ENCODE data around the gene SHF.

SHF gene

GRCh38 chr15:45199136-45199810 lies 11.5 kb upstream of the SHF start:
- no peak for DNase-seq (ENCODE audit: low read depth)

DNA sequence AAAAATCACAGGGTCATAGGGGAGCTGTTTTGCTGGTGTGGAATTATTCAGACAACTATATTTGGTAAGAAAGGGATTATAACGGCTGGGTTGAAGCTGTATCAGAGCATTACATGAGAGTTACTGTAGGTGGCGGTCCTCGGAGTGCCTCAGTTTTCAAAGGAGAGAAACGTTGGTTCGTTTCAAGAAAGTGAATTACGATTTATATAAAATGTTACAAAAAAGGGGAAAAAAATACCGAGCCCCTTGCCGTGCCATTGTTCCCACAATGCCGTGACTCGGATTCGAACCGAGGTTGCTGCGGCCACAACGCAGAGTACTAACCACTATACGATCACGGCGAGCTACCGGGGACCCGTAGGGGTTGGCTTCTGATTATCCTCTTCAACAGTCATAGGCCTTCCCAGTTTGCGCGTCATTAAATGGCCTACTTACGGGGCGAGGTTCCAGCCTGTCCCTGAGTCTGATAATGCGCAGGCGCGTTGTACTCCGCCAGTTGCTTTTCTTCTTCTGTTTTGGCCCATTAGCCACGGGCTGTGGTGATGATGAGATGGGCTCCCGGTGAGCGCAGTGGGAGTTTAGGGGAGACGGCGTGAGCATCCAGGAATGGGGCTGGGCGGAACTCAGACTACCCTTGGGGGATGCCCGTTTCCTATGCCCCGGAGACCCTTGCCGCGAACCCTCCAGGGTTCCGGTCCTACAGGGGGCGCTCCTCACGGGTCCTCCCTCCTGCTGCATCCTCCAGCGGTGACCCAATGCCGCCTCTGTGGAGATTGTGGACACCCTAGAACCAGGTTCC lies 10.8 kb upstream of the SHF start:
- DNase-seq (ENCODE audit: low read depth), result peak; percentile 96

DNA sequence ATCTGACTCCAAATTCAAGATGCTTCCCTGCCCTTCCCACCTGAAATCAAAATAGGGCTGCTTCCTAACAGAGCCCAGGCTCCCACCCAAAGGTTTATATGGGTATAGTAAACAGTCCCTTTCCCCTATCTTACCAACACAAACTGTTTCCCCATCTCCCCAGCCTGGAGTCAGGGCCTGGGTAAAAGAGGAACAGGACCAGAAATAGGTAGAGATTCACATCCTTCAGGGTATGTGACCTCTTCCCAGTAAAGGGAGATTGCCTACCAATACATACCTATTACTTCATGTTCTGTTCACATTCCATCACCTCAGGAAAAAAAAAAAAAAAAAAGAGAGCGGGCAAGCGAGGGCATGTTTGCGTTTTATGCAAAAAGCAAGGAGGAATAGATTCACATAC lies 9.7 kb upstream of the SHF start:
- DNase-seq (ENCODE audit: low read depth), result no peak

GRCh38 chr15:45187578-45187893 lies 230 bp downstream of the SHF start:
- no peak for DNase-seq (ENCODE audit: low read depth)

GRCh38 chr15:45186771-45187577 lies 792 bp downstream of the SHF start:
- no peak for DNase-seq (ENCODE audit: low read depth)

DNA sequence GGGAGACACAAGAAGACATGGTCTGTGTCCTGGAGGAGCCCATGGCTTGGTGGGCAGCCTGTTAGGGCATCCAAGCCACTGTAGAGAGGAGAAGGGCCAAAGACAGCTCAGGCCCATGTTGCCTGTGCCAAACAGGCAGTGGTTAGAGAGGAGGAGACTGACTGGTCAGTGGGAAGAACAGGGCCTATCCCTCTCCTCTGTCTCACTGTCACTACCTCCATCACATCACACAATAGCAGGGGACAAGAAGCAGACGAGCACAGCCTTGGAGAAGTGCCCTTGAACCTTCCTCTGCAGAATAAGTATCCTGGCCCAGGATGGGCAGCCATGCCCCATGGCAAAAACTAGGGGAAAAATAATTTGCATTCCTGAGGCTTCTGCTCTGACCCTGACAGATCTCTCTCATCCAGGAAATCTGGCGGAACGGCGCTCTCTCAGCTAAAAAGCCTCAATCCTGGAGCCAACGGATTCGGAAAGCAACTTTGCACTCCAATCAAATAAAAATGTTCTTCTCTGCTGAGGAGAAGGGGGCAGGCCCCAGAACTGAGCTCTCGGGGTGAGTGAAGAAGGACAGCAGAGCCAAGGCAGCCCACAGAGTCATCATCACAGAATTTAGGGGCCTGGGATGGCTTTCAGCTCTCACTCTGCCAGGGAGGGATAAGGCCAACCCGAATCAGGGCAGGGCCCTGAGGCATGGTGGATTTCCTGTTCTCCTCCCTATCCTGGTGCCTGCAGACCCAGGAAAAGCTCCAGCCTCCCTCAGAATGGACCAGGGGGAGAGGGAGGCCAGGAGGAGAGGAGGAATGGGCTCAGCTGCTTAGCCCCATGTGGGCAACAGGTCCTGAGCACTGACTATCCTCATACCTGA lies 1.6 kb downstream of the SHF start:
- no peak for DNase-seq (ENCODE audit: low read depth)

DNA sequence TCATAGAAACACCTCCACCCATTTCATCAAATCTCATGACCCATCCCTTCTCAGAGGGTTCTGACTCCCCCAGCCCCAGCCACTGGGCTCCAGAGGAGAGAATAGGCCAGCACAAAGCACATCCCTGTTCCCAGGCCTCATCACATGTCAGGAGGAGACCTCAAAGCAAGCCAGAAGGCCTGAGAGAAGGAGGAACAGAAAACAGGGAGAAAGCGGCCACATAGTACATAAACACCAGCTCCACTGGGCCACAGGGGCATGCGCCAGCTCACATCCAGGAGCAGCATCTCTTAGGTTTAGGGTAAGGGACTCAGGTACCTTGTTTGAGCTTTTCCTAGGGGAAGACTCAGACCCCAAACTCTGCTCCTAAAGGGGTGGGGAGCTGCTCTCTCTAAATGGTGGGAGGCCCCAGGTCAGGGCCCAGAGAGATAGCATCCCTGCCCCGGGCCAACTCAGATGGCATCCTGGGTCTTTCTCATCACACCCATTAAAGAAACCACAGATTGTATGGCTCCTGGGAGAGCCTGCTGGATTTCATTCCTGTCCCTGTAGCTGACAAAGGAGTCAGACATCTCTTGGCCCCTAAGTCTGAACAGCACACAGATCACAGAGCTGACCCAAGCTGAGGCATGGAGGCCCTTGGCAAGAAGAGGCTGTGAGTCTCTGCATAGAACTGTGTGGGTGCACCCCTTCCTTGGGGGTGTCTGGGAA lies 2.5 kb downstream of the SHF start:
- DNase-seq (ENCODE audit: low read depth), result no peak

DNA sequence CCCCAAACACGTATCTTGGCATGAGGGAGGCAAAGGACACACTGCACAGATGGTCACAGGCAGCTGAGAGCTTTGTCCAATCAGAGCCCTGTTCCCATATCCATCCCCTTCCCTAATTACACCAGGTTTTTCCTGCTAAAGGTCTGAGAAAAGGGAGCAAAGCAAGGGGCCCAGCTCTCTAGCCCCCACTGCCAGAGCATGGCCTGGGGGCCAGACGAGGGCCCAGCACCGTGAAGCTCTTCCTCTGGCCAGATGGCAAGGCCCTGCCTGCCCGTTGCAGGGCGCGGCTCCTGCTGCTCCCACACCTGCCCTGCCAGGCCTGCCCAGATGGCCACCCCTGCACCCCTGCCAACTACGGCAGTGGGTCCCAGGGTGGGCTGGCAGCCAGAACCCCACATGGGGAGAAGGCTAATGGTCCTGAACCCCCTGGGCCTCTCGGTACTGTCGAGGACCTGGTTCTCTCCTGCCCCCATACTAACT lies 3.2 kb downstream of the SHF start:
- no peak for DNase-seq (ENCODE audit: low read depth)

- no peak for DNase-seq (ENCODE audit: low read depth)
Observed at GRCh38 chr15:45183511-45183910, 4.3 kb downstream of the SHF start.

DNA sequence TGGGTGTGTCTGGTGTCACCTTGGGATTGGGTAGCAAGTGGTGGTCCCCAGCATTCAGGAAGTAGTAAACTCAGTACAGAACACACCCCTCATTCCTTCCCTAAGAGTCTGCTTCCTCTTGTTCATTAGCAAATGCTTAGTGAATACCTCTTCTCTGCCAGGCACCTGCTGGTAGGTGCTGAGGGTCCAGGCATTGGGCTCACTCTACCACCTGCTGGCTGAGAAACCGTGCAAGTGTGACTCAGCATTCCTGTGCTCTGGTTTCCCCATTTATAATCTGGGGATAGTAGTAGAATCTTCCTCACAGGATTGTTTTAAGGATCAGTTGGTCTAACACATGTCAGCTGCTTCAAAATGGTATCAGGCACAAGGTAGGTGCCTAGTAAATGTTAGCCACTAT lies 4.8 kb downstream of the SHF start:
- no peak for DNase-seq (ENCODE audit: low read depth)

DNA sequence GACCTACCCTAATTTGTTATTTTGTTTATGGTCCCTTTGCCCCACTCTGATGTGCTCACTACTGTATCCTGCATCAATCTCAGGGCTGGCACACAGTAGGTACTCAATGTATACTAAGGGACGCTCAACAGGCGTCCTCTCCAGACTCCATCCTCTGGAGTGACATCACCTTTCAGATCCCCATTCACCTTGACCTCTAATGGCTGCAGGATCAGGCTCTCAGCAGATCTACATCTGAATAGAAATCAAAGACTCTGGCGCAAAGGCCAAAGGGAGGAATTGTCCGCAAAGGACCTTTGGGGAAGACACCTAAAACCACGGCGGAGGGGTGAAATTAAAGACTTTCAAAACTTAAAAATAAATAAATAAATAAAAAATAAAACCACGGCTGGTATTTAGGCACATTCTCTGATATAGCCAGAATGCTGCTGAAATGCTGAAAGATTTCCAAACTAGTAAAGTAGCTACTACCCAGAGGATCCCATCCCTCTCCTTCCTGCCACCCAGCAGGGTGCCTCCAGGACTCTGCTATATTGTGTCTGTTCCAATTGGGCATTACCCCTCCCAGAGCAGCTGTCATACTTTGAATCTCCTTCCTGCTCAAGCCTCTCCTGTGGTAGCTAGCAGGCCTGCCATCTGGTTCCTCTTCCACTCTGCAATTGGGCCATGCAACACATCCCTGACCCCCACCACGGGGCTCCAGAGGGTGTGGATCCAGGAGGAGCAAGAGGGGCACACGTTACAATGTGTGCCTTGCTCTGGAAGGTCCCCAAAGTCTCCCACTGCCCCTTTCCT lies 6.1 kb downstream of the SHF start:
- no peak for DNase-seq (ENCODE audit: low read depth)

DNA sequence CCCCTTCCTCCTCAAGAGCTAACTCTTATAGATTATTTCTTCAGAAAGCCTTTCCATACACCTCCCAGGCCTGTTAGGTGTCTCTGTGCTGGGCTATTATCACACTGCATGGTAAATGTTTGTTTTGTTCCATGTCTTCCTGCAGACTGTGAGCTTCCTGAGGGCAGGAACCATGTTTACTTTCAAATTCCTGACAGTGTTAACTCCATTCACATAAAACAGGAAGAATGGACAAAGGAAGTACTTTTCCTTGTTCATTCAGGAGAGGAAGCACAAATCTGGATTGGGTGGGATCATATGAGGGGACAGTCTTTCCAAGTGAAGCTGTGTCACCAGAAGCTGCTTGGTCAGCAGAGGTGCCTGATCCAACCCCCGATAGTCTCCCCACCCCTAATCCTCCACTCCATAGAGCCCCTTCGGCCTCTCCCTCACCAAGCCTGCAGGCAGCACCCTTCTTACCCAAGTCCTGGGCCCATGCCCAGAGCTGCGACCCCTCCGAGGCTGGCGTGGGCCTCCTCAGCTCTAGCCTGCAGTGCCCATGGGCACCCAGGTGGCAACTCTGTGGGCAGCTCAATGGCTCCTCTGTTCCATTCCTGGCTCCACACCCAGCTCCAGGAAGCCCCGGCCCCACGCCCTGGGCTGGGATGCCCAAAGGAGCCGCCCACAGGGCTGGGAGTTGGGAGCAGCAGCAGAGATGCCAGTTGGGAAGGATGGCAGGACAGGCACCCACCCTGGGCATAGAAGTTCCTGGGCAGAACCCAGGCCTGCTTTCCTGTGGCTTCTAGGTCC lies 6.9 kb downstream of the SHF start:
- DNase-seq (ENCODE audit: low read depth), result no peak

DNA sequence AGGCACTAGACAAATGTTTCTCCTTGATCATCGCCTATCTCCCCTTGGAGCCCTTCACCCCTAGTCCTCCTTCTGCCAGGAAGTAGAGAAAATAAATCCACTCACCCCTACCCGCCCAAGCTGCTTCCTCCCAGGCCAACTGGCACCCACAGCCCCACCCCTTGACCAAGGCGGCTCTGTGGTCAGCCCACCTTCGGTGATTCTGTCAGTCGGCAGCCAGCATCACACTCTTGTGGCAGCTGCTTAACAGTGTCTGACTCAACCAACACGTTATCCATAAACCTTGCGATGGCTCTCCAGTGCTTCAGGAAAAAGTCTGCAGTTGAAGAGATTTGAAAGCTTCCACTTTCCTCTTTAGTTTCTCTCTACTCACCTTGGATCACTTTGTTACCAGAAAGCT lies 7.6 kb downstream of the SHF start:
- no peak for DNase-seq (ENCODE audit: low read depth)

DNA sequence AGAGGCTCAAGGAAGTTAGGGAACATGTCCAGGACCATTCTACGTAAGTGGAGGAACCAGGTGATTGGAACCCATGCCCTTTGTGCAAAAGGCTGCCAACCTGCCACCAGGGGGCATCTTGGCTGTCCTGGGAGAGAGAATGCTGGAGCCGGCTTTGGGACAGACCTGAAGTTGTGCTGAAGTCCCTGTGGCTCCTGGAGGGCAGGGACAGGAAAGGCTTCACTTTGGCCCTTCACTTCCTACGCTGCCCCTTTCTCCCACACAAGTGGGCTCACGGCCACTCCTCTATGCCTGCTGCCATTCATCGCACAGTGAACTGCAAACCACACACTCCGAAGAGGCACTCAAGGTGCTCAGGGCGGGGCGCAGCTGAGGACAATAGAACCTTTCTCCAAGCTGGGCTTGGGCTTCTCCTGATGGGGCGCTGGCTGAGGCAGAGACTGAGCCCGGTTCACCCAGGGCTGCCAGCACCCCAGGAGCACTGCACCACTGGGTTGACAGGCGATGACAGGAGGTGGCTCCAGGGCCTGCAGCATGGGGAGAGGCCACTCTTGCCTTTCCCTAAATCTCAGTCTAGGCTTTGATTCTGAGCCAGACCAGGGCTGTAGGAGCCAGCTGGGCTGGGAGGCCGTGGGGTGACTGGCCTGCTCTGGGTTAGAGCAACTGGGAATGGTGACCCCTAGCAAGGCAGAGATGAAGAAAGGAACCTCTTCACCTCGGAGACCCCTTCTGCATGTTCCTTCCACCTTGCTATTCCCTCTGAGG lies 8.4 kb downstream of the SHF start:
- no peak for DNase-seq (ENCODE audit: low read depth)

DNA sequence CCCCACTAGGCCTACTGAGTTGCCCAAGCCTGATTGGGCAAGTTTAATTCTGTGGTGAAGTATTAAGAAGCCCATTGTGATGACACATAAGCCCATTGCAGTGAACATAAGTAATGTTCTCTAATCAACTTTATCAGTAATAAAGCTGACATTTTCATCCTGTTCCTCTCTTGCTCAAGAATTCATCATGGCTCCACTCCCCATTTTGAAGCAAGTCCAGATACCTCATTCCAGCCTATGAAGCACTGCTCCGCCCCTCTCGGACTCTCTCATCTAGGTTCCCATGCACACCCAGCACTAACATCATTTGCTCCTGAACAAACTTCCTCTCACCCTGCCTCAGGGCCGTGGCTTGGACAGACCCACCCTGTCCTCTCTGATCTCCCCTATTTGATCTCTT lies 10.5 kb downstream of the SHF start:
- DNase-seq (ENCODE audit: low read depth), result no peak

DNA sequence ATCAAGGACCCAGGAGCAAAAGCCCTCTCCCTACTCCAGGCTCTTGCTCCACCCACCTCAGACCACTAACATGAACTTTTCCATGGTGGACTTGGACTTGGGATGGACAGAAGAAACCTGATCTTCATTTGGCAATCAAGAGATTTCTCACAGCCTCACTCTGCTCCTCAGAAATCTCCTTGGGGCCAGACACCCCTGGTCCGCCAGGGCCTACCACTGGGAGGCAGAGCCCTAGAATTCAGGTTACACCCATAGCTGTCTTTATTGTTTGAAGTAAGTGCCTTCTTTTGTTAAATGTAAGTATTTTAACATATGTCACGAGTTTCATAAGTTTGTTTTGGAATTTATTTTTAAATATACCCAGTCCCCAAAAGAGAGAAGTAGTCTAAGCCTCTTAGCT lies 13.2 kb downstream of the SHF start:
- DNase-seq (ENCODE audit: low read depth), result no peak

DNA sequence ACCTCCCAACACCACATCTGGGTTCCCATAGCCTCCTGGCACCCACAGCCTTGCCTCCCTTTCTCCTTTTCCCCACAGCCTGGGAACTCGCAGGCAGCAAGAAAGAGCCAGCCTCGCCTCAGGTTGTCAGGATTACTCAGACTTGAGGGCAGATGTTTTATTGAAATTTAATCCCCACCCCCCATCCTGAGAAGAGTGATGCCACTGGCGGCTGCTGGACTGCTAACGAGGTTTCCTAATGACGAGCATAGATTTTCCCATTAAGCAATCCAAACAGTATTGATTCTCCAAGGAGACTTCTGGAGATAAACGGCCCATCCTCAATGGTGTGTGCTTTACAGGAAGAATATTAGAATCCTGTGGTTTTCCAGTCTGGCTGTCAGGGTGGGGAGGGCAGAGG lies 13.7 kb downstream of the SHF start:
- no peak for DNase-seq (ENCODE audit: low read depth)

DNA sequence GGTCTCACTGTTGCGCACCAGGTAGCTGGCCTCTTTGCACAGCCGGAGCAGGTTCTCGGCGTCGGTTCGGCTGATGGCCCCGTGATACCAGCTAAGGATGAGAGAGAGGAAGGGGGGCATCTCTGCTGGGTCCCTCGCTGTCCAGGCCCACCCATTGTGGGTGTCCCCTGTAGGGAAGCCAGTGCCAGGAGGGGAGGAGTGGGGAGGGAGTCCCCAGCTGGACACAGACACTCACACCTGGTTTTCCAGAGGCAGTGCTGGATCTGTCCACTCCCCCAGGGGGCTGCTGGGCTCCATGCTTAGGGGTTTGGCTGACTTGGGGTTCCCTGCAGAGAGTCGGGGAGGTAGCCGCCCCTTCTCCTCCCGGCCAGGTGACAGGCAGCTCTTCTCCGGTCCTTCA lies 15.9 kb downstream of the SHF start:
- no peak for DNase-seq (ENCODE audit: low read depth)

Data from HS-5 (cell line).